MM.1S (cell line): ENCODE results near the gene SLCO4A1.

ENCODE experiments used
- DNase-seq: peaks from one replicate; pipeline ENCODE4 v3.0.0-alpha.2; 2015
- H2AFZ ChIP-seq: fragments of 300-600 bp; sonication (generic); 2 replicates; pipeline ENCODE4 v1.6.0; 2016; ENCODE audit warnings: antibody characterized with exemption, low read length
- H3F3A ChIP-seq: fragments of 300-600 bp; sonication (generic); 2 replicates; pipeline ENCODE4 v1.6.1; 2016; ENCODE audit warnings: mild to moderate bottlenecking, antibody characterized with exemption, low read length, moderate library complexity, mixed read lengths; ENCODE audit not compliant: insufficient read depth
- H3K27ac ChIP-seq: fragments of 300-600 bp; sonication (generic); 2 replicates; pipeline ENCODE4 v1.5.1; 2016; ENCODE audit warnings: mild to moderate bottlenecking, low read length
- H3K27me3 ChIP-seq: fragments of 300-600 bp; sonication (generic); replicated peaks from 2 replicates; pipeline ENCODE4 v1.6.0; 2016; ENCODE audit warnings: low read length; ENCODE audit not compliant: insufficient read depth
- H3K36me3 ChIP-seq: fragments of 300-600 bp; sonication (generic); replicated peaks from 2 replicates; pipeline ENCODE4 v1.6.1; 2016; ENCODE audit warnings: mild to moderate bottlenecking, low read length, mixed read lengths; ENCODE audit not compliant: insufficient read depth
- H3K4me1 ChIP-seq: fragments of 300-600 bp; sonication (generic); 2 replicates; pipeline ENCODE4 v1.6.1; 2016; ENCODE audit warnings: low read length, mixed read lengths
- H3K4me2 ChIP-seq: fragments of 300-600 bp; sonication (generic); 2 replicates; pipeline ENCODE4 v1.6.0; 2016; ENCODE audit warnings: low read depth, low read length
- H3K4me3 ChIP-seq: fragments of 300-600 bp; sonication (generic); 2 replicates; pipeline ENCODE4 v1.5.1; 2016; ENCODE audit warnings: low read length, mixed read lengths
- H3K79me2 ChIP-seq: fragments of 300-600 bp; sonication (generic); 2 replicates; pipeline ENCODE4 v1.6.1; 2016; ENCODE audit warnings: mixed run types, low read length, mixed read lengths
- H3K9ac ChIP-seq: fragments of 300-600 bp; sonication (generic); 2 replicates; pipeline ENCODE4 v1.6.1; 2016; ENCODE audit warnings: low read length, mixed read lengths
- H3K9me2 ChIP-seq: fragments of 300-600 bp; sonication (generic); replicated peaks from 2 replicates; pipeline ENCODE4 v1.6.1; 2016; ENCODE audit warnings: mild to moderate bottlenecking, low read length, mixed read lengths; ENCODE audit not compliant: insufficient read depth
- H3K9me3 ChIP-seq: fragments of 300-600 bp; sonication (generic); replicated peaks from 2 replicates; pipeline ENCODE4 v1.6.1; 2016; ENCODE audit warnings: mild to moderate bottlenecking, low read length, mixed read lengths; ENCODE audit not compliant: insufficient read depth
- H4K20me1 ChIP-seq: fragments of 300-600 bp; sonication (generic); 2 replicates; pipeline ENCODE4 v1.6.1; 2016; ENCODE audit warnings: mild to moderate bottlenecking, low read length, moderate library complexity, mixed read lengths; ENCODE audit not compliant: insufficient read depth
- EZH2 ChIP-seq: fragments of 300-600 bp; sonication (generic); optimal IDR thresholded peaks from 2 replicates; pipeline ENCODE3; 2017; ENCODE audit warnings: low read depth, mild to moderate bottlenecking, antibody characterized with exemption, low read length, mixed read lengths
- EZH2phosphoT487 ChIP-seq: fragments of 300-600 bp; sonication (generic); IDR thresholded peaks from 2 replicates; pipeline ENCODE4 v1.6.1; 2018; ENCODE audit warnings: antibody characterized with exemption, low read length
- TF ChIP-seq, protein P1 (sequence below): fragments of 300-600 bp; sonication (generic); IDR thresholded peaks from 2 replicates; pipeline ENCODE4 v1.5.1; 2016; ENCODE audit warnings: antibody characterized with exemption, low read length, mixed read lengths

SLCO4A1 gene

DNA sequence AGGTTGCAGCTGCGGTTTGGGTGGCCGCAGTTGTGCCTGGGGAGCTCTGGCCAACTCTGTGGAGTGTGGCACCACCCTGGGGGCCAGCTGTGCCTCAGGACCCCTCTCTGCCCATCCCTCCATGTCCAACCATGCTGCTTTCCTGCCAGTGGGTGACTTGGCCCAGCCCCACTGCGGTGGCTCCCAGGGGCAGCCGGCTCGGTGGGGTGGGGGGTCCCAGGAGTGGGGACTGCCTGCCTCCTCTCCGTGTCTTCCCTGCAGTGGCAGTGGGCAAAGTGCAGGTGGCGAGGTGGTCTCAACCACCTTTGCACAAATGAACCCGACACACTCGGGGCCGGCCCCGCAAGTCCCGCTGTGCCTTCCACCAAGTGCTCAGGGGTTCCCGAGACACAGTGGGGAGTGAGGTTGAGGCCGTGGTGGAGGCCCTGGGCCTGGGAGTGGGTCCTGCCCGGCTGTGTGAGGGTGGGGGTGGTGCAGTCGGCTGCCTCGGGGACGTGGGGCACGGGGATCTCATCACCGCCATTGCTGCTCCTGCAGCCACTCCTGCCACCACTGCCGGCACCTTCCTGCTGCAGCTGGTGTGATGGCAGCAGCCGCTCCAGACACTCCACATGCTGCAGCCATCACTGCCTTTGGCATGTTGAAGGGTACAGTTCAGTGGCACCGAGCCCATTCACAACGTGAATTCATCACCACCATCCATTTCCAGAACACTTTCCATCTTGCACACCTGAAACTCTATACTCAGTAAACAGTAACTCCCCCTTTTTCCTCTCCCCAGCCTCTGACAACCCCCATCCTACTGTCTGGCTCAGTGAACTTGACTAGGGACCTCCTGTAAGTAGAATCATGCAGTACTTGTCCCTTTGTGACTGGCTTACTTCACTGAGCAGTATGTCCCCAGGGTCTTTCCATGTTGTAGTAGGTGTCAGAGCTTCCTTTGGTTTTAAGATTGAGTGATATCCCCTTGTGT lies 10.7 kb upstream of the SLCO4A1 start:
- no peaks in the 10 kb centered on the region for H3K4me1 ChIP-seq
- no peak overlapping the region for H3K4me3 ChIP-seq
- no peaks in the 10 kb centered on the region for H3K36me3 ChIP-seq
- H3K9me3 ChIP-seq = no peaks in the 10 kb centered on the region
- H3F3A ChIP-seq = no peaks in the 10 kb centered on the region
- H2AFZ ChIP-seq = no peak overlapping the region
- H3K9ac ChIP-seq = no peak overlapping the region
- H3K27ac ChIP-seq = no peak overlapping the region
- H3K27me3 ChIP-seq = peaks cover 37% of the 10 kb centered on the region
- no peak for DNase-seq
- H3K4me2 ChIP-seq = no peak overlapping the region
- H3K79me2 ChIP-seq = no peaks in the 10 kb centered on the region
- H4K20me1 ChIP-seq = no peaks in the 10 kb centered on the region
- no peaks in the 10 kb centered on the region for H3K9me2 ChIP-seq
- no peak for TF ChIP-seq EZH2phosphoT487
- TF ChIP-seq, protein P1, sequence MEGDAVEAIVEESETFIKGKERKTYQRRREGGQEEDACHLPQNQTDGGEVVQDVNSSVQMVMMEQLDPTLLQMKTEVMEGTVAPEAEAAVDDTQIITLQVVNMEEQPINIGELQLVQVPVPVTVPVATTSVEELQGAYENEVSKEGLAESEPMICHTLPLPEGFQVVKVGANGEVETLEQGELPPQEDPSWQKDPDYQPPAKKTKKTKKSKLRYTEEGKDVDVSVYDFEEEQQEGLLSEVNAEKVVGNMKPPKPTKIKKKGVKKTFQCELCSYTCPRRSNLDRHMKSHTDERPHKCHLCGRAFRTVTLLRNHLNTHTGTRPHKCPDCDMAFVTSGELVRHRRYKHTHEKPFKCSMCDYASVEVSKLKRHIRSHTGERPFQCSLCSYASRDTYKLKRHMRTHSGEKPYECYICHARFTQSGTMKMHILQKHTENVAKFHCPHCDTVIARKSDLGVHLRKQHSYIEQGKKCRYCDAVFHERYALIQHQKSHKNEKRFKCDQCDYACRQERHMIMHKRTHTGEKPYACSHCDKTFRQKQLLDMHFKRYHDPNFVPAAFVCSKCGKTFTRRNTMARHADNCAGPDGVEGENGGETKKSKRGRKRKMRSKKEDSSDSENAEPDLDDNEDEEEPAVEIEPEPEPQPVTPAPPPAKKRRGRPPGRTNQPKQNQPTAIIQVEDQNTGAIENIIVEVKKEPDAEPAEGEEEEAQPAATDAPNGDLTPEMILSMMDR = no peak
- no peak for TF ChIP-seq EZH2

DNA sequence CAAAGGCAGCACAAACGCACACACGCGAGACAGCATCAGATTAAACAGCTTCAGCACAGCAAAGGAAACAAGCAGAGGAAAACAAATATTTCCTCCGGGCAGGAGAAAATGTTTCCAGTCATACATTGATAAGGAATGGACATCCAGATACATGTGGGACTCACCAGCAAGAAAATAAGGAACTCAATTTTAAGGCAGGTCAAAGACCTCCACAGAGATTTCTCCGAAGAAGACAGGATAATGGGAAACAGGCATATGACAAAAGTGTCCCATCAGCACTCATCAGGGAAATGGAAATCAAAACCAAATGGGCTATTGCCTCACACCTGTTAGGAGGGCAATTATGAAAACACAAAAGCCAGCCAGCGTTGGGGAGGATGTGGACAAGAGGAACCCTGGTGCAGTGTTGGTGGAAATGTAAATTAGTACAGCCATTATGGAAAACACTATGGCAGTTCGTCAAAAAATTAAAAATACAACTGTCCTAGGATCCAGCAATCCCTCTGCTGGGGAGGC lies 9.7 kb upstream of the SLCO4A1 start:
- no peaks in the 10 kb centered on the region for H4K20me1 ChIP-seq
- no peak overlapping the region for H2AFZ ChIP-seq
- H3K79me2 ChIP-seq = no peaks in the 10 kb centered on the region
- DNase-seq = no peak
- H3K27me3 ChIP-seq = peaks cover 39% of the 10 kb centered on the region
- H3K9me2 ChIP-seq = no peaks in the 10 kb centered on the region
- H3K4me1 ChIP-seq = no peaks in the 10 kb centered on the region
- H3K9ac ChIP-seq = no peak overlapping the region
- no peak overlapping the region for H3K4me2 ChIP-seq
- no peaks in the 10 kb centered on the region for H3F3A ChIP-seq
- no peaks in the 10 kb centered on the region for H3K9me3 ChIP-seq
- no peak overlapping the region for H3K27ac ChIP-seq
- TF ChIP-seq, protein P1 = no peak
- TF ChIP-seq EZH2 (no peak), EZH2phosphoT487 (no peak)
- H3K4me3 ChIP-seq = no peak overlapping the region
- no peaks in the 10 kb centered on the region for H3K36me3 ChIP-seq

DNA sequence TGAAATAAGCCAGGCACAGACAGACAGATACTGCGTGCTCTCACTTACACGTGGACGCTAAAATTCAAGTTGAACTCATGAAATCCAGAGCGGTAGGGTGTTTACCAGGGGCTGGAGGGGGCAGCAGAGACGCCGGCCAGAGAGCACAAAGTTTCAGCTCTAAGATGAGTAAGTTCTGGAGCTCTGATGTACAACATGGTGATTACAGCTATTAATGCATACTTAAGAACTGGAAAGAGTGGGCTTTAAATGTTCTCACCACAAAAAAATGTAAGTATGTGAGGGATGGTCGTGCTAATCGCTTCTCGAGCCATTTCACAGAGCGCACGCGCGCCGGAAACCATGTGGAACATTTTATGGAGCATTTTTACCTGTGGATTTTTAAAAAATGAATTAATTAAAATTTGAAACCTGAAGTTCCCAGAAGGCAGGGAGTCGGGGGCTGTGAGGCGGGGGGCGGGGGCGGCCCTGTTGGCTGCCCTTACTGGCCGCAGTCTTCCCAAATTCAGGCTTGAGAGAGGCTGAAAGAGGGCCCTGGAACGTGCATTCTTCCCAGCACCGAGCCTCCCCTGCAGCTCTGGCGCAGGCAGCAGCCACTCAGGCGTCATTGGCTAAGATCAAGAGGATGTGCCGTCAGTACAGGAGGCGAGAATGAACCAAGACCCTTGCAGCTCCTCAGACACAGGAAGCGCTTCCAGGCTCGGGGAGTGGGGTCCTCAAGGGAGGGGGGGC lies 8.5 kb upstream of the SLCO4A1 start:
- Histone ChIP-seq H3K27me3 (peaks cover 39% of the 10 kb centered on the region), H4K20me1 (no peaks in the 10 kb centered on the region), H3K4me3 (no peak overlapping the region), H3K9me2 (no peaks in the 10 kb centered on the region), H3K27ac (no peak overlapping the region), H2AFZ (no peak overlapping the region), H3K9ac (no peak overlapping the region), H3K4me2 (no peak overlapping the region), H3K9me3 (no peaks in the 10 kb centered on the region), H3K36me3 (no peaks in the 10 kb centered on the region), H3K79me2 (no peaks in the 10 kb centered on the region), H3K4me1 (no peaks in the 10 kb centered on the region), H3F3A (no peaks in the 10 kb centered on the region)
- no peak for DNase-seq
- TF ChIP-seq, protein P1 = no peak
- TF ChIP-seq EZH2 (no peak), EZH2phosphoT487 (no peak)
